HepG2 (cell line): ENCODE data around the gene TUBB4A. TPM values are rescaled to one million over a fixed set of nuclear protein-coding genes. Genes with fewer than 3 reads are reported as not detected.

Source experiments
- CBX2 ChIP-seq, 2 experiments: fragments of 200-600 bp in 1 of 2; sonication (generic); formaldehyde crosslinking in 1 of 2; IDR thresholded peaks; 2 replicates each; pipeline versions ENCODE4 v1.7.0 to v1.8.1; 2018 to 2022; ENCODE audit warnings: low read depth in 2 of 2, low read length in 1 of 2, mild to moderate bottlenecking in 1 of 2, missing genetic modification reagents in 1 of 2
- CEBPG ChIP-seq: IDR thresholded peaks from 2 replicates; pipeline ENCODE4 v1.6.1; 2016
- CENPX ChIP-seq: sonication (generic); formaldehyde crosslinking; IDR thresholded peaks from 2 replicates; pipeline ENCODE4 v1.9.0; 2021; ENCODE audit warnings: mild to moderate bottlenecking, missing genetic modification reagents, moderate library complexity
- GABPB1 ChIP-seq: IDR thresholded peaks from 2 replicates; pipeline ENCODE4 v1.6.1; 2016; ENCODE audit warnings: mild to moderate bottlenecking, missing genetic modification reagents, moderate library complexity, missing compliant biosample characterization
- NFE2L2 ChIP-seq: fragments of 150-350 bp; IDR thresholded peaks from 2 replicates; pipeline ENCODE4 v1.6.1; 2014; ENCODE audit warnings: low read length
- TBX3 ChIP-seq: fragments of 450-650 bp; IDR thresholded peaks from 2 replicates; pipeline ENCODE4 v1.6.1; 2017; ENCODE audit warnings: antibody characterized with exemption, mild to moderate bottlenecking, inconsistent platforms, borderline replicate concordance
- ZBTB1 ChIP-seq: sonication (generic); formaldehyde crosslinking; IDR thresholded peaks from 2 replicates; pipeline ENCODE4 v1.4.0; 2020; ENCODE audit warnings: missing genetic modification reagents, borderline replicate concordance
- ZBTB38 ChIP-seq: sonication (generic); formaldehyde crosslinking; IDR thresholded peaks from 2 replicates; pipeline ENCODE4 v1.5.1; 2020; ENCODE audit warnings: mild to moderate bottlenecking, missing genetic modification reagents
- ZFX ChIP-seq: sonication (generic); formaldehyde crosslinking; IDR thresholded peaks from 2 replicates; pipeline ENCODE4 v1.4.0; 2020; ENCODE audit warnings: mild to moderate bottlenecking, low read depth, missing genetic modification reagents, moderate library complexity
- ZNF614 ChIP-seq: IDR thresholded peaks from 2 replicates; pipeline ENCODE4 v1.6.1; 2018; ENCODE audit warnings: missing biosample characterization, missing genetic modification reagents, inconsistent platforms, borderline replicate concordance
- polyA plus RNA-seq, 8 experiments: library from polyadenylated mRNA; depleted of rRNA in 3 of 8; stranded (reverse) in 7 of 8; unstranded in 1 of 8; fragments of >200 nt; fragmentation: Illumina TruSeq in 4 of 8; extraction: Trizol in 4 of 8; gene quantifications; 2 replicates each; pipeline versions ENCODE4 v1.2.1 to v1.2.3, GENCODE V29; 2011 to 2016; ENCODE audit warnings: low read depth in 4 of 8, missing spikeins in 1 of 8, mixed read lengths in 1 of 8; ENCODE audit not compliant: insufficient read depth in 1 of 8
- total RNA-seq, 5 experiments: library from RNA; depleted of rRNA; stranded (reverse); fragments of >200 nt; fragmentation: Illumina TruSeq; extraction: Trizol; gene quantifications; 2 replicates each; pipeline ENCODE4 v1.2.3, GENCODE V29; 2016; ENCODE audit warnings: low read depth in 1 of 5
- TF ChIP-seq, protein P1 (sequence below), 2 experiments: fragments of 450-650 bp in 1 of 2; sonication (generic) in 1 of 2; formaldehyde crosslinking in 1 of 2; IDR thresholded peaks; 2 replicates each; pipeline versions ENCODE4 v1.6.1 to v1.8.0; 2016 to 2022; ENCODE audit warnings: antibody characterized with exemption in 1 of 2, mild to moderate bottlenecking in 1 of 2, missing genetic modification reagents in 1 of 2
- TF ChIP-seq, protein P2 (sequence below): sonication (generic); formaldehyde crosslinking; conservative IDR thresholded peaks from 2 replicates; pipeline ENCODE4 v1.8.1; 2023; ENCODE audit warnings: missing genetic modification reagents

TUBB4A gene
- total and polyA plus RNA-seq, 2 of the 13 experiments (the other 11 are each of a cell fraction or from before 2014, with no cell fraction given), result not detected

DNA sequence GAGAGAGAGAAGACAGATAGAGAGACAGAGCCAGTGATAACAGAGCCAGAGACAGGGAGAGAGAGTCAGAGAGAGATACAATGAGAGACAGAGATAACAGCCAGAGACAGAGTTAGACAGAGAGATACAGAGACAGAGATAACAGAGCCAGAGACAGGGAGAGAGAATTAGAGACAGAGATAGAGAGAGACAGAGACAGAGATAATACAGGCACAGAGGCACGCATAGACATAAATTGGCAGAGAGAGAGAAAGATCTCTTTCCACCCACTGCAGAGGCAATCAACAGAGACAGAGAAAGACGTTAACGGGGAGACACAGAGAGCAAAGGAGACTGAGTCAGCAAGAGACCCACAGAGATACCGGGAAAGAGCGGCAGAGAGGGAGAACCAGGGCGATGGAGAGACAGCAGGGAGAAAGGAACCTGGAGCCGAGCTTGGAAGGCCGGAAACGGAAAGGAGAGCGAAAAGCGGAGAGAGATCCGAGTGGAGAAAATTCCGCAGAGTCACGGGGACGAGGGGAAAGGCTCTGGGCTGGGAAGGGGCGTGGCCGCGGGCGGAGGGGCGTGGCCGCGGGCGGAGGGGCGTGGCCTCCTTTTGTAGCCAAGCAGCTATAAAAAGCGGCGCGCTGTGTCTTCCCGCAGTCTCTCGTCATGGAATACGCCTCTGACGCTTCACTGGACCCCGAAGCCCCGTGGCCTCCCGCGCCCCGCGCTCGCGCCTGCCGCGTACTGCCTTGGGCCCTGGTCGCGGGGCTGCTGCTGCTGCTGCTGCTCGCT, 28.5 kb upstream of the TUBB4A start, which contains the start of gene TNFSF9 (continued):
- TF ChIP-seq, protein P1, sequence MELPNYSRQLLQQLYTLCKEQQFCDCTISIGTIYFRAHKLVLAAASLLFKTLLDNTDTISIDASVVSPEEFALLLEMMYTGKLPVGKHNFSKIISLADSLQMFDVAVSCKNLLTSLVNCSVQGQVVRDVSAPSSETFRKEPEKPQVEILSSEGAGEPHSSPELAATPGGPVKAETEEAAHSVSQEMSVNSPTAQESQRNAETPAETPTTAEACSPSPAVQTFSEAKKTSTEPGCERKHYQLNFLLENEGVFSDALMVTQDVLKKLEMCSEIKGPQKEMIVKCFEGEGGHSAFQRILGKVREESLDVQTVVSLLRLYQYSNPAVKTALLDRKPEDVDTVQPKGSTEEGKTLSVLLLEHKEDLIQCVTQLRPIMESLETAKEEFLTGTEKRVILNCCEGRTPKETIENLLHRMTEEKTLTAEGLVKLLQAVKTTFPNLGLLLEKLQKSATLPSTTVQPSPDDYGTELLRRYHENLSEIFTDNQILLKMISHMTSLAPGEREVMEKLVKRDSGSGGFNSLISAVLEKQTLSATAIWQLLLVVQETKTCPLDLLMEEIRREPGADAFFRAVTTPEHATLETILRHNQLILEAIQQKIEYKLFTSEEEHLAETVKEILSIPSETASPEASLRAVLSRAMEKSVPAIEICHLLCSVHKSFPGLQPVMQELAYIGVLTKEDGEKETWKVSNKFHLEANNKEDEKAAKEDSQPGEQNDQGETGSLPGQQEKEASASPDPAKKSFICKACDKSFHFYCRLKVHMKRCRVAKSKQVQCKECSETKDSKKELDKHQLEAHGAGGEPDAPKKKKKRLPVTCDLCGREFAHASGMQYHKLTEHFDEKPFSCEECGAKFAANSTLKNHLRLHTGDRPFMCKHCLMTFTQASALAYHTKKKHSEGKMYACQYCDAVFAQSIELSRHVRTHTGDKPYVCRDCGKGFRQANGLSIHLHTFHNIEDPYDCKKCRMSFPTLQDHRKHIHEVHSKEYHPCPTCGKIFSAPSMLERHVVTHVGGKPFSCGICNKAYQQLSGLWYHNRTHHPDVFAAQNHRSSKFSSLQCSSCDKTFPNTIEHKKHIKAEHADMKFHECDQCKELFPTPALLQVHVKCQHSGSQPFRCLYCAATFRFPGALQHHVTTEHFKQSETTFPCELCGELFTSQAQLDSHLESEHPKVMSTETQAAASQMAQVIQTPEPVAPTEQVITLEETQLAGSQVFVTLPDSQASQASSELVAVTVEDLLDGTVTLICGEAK (IDR thresholded peaks at IDR 0.05), result peak; percentile 1; the same call in 1 of the 2 replicates
- TF ChIP-seq, protein P1 (CRISPR knock-in tag; IDR thresholded peaks at IDR 0.05), result peak; percentile 58; the same call in 1 of the 2 replicates
- TF ChIP-seq CBX2 (IDR thresholded peaks at IDR 0.05; ENCODE audit: low read depth, low read length) (no peak), CBX2 (CRISPR knock-in tag; IDR thresholded peaks at IDR 0.05; ENCODE audit: low read depth) (no peak), CENPX (CRISPR knock-in tag) (no peak), GABPB1 (peak; percentile 65), ZBTB38 (peak; percentile 91), ZBTB1 (CRISPR knock-in tag) (no peak), ZFX (CRISPR knock-in tag) (peak; percentile 62; the same call in 1 of the 2 replicates), ZNF614 (CRISPR knock-in tag) (peak; percentile 32; the same call in 1 of the 2 replicates), TBX3 (no peak), NFE2L2 (peak; percentile 43), CEBPG (CRISPR knock-in tag) (no peak)
- TF ChIP-seq, protein P2, sequence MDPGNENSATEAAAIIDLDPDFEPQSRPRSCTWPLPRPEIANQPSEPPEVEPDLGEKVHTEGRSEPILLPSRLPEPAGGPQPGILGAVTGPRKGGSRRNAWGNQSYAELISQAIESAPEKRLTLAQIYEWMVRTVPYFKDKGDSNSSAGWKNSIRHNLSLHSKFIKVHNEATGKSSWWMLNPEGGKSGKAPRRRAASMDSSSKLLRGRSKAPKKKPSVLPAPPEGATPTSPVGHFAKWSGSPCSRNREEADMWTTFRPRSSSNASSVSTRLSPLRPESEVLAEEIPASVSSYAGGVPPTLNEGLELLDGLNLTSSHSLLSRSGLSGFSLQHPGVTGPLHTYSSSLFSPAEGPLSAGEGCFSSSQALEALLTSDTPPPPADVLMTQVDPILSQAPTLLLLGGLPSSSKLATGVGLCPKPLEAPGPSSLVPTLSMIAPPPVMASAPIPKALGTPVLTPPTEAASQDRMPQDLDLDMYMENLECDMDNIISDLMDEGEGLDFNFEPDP (CRISPR knock-in tag), result no peak
